ENCODE data around the gene HIC1.

Gene HIC1

DNA sequence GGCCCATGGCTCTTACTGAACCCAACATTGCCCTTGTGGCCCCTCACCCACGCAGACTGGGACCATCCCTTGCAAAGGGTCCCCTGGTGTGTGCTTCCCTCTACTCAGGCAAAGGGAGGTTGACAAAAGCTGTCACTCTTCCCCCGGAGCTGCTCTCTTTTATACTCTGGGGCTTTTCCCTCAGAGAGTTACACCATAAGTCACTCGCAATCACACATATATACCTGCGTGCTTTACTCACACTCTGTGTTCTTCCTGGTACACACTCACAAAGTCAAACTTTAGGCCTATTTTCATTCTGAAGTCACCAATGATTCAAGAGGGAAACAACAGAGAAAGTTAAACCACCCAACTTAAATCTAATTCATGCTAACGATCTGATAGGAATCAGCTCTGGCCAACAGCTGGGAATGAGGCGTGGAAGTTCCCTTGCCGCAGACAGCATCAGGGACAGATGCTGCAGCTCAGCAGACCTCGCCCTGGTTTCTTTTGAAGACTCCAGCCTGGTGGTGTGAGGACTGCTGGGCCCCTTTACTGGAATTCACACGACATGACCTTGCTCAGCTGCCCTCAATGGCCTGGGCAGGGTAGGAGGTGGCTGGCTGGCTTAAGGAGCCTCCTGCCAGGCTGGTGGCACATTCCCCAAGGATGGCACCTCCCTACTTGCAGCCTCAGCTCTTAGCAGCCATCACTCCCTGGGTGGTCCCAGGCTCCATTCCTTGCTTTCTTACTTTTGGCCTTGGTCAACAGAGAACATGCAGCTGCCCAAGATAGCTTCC lies 27.3 kb downstream of the HIC1 start:
- DNase-seq, result no peak

- peak; percentile 61 for DNase-seq
These were observed 28.7 kb downstream of the HIC1 start for GRCh38 chr17:2083613-2084035.

DNA sequence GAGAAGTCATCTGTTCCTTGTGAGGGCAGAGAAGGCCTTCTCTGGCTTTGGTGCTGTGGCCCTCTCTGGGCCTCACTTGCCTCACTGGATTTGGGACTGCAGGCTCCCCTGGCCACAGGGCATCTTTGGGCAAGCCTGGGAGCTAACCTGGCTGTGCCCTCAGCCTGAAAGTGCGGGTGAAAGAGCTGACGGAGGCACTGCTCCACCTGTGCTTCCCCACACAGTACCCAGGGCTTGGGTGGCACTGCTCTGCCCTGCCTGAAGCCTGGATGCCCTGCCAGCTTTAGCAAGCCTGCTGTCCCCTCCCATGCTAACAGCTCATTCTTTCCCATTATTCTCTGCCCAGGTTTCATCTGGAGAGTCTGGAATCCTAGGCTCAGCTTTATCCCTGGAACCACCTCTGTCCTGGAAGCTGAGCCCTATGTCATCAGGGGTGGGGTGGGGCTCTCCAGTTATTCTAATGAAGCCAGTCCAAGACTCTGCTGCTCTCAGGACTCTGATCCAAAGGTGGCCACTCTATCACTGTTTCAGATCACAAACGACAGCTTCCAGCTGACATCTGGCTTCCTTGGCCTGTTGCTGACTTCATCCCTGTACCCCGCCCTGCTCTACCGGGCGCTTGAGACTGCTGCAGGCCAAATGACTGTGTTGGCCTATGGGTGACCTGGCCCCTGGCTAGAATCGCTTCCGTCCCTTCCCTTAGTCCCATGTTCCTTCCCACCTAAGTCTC lies 29.3 kb downstream of the HIC1 start:
- DNase-seq, result no peak

GRCh38 chr17:2084766-2085647 lies 30.1 kb downstream of the HIC1 start:
- no peak for DNase-seq

GRCh38 chr17:2085648-2085949 lies 30.7 kb downstream of the HIC1 start:
- no peak for DNase-seq

DNA sequence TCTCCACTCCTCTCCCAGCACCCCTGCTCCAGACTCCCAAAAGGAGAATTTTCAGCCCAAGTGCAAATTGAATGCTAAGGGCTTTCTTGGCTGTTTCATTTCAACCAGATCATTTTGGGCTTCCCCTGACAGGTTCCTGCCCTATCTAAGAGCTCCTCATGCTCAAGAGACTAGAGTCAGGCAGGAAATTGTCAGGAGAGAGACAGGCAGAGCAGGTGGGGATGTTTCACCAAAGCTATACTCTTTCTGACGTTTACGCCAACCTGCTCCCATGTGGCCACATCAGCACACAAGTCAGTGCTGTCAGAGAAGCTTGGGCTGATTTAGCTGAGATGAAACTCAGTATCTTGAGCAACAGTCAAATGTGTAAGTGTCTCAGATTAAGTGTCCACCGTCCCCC lies 31.4 kb downstream of the HIC1 start:
- no peak for DNase-seq

- peak; percentile 70 for DNase-seq
These were observed 32.8 kb downstream of the HIC1 start for GRCh38 chr17:2087597-2088211.

DNA sequence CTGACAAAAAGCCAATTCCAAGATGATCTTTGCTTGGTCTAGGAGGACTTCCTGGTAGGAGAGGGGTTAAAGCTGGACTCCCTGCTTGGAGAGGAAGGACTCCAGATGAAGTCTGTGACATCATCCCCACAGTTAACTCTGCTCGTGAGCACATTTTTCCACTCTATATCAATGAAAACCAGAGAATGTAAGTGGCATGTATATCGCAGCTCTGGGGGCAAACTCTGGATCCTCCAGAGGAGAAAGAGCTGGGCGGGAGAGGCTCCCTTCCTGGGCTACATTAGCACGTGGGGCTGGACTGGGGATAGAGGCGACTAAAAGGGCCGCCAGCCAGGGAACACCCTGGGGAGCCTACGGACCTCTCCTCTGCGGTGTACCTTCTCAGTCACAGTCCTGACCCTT lies 34.1 kb downstream of the HIC1 start:
- DNase-seq, result no peak

GRCh38 chr17:2090210-2090641 lies 35.3 kb downstream of the HIC1 start:
- no peak for DNase-seq

DNA sequence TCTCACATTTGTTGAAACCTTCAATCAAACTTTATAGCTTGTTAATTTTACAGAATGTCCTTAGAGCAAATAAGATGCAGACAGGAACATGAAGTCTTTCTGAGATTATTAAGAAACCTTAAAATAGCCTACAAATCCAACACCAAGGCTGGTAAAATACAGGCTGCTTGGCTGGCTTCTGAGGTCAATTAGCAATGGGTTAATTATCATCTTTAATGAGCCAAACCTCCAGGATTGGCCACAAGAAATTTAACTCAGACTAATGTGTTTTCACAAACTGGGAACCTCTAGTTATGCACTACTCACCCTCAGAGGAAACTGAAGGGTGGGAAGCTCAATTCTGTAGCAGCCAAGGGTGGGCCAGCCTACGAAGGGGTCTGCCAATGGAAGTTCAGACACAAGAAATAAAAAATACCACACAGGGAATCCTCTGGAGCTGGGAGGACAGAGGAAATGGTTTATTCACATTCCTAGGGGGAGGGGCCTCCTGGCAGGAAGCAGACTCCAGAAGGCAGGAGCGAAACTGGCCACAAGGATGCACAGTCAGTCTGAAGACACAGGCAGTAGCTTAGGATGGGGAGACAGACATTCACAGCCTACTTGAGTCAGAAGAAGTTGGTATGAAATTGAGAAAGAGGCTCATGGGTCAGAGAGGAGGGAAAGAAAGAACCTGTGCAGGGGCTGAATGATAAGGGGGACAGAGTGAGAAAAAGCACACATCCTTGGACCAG lies 36.1 kb downstream of the HIC1 start:
- no peak for DNase-seq

- DNase-seq, result no peak
These were observed 37.4 kb downstream of the HIC1 start for GRCh38 chr17:2092253-2092652.

DNA sequence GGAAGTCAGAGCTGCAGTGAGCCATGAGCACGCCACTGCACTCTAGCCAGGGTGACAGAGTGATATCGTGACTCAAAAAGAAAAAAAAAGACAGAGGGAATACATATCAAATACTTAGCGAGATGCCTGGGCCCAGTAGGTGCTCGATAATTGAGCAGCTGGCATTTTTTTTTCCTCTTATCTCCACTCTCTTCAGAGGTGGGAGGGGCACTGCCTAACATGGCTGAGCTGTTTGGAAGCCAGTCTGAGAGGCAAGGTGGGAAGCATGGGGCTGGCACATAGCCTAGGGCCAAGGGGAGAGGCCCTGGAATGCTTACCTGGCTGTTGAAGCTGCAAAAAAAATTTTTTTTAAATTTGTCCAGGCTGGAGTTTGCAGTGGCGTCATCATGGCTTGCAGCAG lies 38.4 kb downstream of the HIC1 start:
- DNase-seq, result no peak

DNA sequence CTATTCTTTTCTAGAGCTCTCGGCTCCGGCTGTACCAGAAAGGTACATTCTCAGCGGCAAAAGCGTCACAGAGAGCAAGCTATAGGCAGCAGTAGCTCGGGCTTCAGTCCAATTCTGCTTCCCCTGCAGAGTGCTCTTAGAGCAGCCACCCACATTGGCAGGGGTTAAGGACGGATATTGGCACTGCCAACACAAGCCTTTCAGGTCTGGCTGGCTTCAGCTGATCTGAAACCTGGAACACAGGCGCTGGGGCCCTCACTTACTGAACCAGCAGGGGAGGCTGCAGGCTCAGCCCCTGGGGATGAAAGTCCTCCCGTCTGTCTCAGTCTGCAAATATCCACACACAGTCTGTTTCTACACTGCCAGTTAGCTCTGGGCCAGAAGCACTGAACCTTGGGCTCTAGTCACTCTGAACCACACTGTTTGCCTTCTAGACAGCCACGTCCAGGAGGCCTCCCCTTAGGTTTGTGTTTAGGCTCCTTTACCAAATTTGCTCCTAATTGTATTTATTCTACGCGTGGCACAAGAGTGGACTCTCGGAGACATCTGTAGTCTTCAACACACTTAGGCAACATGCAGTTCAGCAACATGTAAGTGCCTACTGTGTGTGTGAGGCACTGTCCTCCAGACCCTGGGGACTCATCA lies 40.1 kb downstream of the HIC1 start:
- no peak for DNase-seq

- DNase-seq, result no peak
These were observed 40.6 kb downstream of the HIC1 start for GRCh38 chr17:2095536-2095910.

DNA sequence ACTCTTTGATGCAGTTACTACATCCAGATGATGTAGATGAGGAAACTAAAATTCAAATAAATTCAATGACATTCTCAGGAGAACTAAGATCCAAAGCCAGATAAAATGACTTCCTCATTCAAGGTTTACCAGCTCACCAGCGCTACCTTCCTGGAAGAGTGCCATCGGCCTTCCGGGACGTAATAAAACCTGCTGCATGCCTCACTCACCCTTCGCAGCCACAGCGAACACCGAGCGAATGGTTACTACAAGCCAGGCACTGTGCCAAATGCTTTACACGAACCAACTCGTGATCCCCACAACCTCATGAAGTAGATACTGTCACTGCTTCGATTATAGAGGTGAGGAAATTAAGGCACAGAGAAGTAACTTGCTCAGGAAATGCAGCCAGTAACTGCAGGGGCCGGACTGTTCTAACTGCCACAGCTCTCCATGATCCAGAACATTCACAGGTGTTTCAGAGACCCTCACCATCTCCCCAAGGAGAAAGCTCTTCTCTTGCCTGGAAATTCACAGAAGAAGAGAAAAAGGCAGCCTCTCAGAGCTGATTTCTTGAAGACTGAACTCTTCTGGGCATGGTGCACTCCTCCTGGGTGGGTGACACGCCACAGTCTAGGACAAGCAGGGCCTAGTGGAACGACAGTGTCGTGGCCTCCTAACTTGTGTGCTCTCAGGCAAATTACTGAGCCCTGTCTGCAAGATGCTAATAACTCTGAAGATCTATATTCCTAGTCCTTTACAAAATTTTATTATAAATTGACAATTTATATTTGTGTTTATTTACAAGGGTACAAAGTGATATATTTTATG lies 46.8 kb downstream of the HIC1 start:
- peak; percentile 61 for DNase-seq

DNA sequence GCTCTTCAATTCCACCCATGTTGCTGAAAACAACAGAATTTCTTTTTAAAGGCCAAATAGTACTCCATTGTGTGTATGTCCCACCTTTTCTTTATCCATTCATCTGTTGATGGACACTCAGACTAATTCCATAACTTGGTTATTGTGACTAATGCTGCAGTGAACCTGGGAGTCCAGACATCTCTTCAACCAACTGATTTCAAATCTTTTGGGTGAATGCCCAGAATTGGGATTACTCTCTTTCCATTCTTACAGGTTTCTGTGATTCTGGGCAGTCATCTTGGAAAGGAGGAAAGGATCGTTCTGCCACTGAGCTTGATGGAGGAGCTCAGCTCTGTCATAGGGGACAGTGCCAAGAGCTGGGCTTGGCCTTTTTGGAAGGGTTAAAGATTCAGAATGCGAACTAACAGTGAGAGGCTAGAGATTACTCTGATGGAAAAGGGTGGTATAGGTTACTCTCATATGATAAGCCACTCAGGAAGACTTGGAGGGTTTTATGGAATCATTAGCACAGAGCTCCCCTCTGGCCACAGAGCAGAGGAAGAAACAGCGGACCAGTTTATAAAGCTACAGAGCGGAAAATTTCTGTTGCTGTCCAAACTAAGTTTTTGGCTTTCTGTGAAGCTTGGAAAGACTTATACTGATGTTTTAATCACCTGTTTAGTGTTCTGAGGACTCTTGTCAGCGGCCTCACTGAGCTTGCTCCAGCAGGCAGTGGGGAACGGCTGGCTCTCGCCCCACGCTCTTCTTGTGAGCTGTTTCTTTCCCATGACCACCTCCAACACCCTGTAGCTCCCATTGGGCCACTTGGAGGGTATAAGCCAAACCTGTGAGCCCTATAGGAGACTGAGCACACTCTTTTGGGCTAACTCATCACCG lies 48.3 kb downstream of the HIC1 start:
- DNase-seq, result no peak

DNA sequence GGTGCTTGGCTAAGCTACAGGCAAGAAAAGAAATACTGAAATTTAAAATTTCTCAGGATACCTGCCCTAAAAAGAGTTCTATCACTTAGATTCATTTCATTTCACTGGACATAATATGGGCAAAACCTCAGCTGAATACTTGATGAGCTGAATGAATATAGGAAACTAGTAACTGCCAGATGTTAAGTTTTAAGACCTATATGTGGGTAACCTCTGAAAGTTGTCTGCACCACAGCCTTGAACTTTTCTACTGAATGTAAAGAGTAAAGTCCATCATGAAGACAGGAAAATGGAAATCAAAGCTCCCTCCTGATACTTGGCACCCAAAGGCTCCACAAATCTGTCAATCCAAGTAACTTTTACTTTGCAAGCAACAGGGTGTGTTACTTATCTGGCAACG lies 50.8 kb downstream of the HIC1 start:
- DNase-seq, result no peak

GRCh38 chr17:2106308-2106955 lies 51.5 kb downstream of the HIC1 start:
- DNase-seq, result no peak

DNA sequence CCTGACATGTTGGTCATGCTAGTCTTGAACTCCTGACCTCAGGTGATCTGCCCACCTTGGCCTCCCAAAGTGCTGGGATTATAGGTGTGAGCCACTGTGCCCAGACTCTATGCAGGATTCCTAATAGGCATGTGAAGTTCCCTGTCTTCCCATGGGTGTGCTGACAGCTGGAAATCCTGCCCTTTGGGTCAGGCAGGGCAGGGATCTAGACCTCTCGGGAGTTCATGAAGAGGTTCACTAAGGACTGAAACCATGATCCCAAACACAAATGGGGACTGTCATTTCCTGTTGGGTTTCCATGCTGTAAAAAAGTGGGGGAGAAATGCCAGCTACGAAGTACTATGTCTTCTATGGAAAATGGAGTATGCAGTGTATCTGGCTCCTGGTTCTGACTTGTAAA lies 52.1 kb downstream of the HIC1 start:
- no peak for DNase-seq

DNA sequence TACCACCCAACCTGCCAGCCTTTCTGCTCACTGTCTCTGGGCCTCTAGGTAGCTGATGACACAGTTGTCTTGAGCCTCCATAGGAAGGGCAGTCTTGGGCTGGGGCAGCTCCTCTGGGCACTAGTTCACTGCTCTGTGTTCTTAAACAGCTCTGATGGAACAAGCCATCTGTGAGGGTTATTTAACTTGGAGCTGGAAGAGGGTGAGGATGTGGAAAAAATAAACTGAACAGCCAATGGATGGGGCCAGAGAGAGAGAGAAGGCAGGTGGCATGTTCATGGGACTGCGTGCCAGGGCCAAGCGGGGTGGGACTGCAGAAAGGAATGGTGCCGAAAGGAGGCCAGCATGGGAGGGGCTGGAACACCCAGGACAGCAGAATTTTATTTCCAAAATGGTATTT lies 52.6 kb downstream of the HIC1 start:
- DNase-seq, result no peak
